ENCODE measurements around the gene DNAAF8.

DNAAF8 gene

GRCh38 chr16:4797805-4798252 lies 63.5 kb downstream of the DNAAF8 start:
- DNase-seq (ENCODE audit: low read depth): no peak
- TF ChIP-seq, protein P1, sequence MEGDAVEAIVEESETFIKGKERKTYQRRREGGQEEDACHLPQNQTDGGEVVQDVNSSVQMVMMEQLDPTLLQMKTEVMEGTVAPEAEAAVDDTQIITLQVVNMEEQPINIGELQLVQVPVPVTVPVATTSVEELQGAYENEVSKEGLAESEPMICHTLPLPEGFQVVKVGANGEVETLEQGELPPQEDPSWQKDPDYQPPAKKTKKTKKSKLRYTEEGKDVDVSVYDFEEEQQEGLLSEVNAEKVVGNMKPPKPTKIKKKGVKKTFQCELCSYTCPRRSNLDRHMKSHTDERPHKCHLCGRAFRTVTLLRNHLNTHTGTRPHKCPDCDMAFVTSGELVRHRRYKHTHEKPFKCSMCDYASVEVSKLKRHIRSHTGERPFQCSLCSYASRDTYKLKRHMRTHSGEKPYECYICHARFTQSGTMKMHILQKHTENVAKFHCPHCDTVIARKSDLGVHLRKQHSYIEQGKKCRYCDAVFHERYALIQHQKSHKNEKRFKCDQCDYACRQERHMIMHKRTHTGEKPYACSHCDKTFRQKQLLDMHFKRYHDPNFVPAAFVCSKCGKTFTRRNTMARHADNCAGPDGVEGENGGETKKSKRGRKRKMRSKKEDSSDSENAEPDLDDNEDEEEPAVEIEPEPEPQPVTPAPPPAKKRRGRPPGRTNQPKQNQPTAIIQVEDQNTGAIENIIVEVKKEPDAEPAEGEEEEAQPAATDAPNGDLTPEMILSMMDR (IDR thresholded peaks at IDR 0.05; ENCODE audit: low read length, missing control alignments): no peak
- no peak overlapping the region for H3K4me3 ChIP-seq (replicated peaks; ENCODE audit: low read depth, low read length)

DNA sequence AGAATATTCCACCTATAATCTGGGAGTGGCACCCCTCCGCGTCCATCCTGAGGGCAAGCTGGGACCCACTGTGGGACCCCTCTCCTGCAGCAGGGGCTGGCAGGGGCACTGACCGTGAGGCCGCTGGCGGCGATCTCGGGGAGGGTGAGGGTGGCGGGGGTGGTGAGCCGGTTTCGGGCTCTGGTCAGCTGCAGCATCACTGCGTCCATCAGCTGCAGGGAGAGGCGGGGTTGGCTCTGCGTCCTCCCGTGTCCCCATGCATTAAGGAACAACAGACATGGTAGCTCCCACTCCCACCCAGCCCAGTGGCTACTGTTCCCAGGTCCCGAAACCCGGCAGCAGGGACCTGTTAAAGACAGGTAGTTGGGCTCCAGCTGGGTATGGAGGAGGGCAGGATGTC lies 64.1 kb downstream of the DNAAF8 start:
- DNase-seq (ENCODE audit: low read depth): no peak
- TF ChIP-seq, protein P1 (IDR thresholded peaks at IDR 0.05; ENCODE audit: low read length, missing control alignments): no peak
- no peak overlapping the region for H3K4me3 ChIP-seq (replicated peaks; ENCODE audit: low read depth, low read length)

Data from fibroblast of pulmonary artery (primary cell).